ENCODE results near the gene TNRC6C.
"Not testable (repeated sequence)": the region's sequence is repeated elsewhere in the genome, so short reads cannot be mapped to it uniquely, and the experiment has no call there.

TNRC6C gene

GRCh38 chr17:77925831-77926543 lies 32.5 kb upstream of the TNRC6C start:
- peaks cover 33% of the 10 kb centered on the region for H3K4me1 ChIP-seq (ENCODE audit: insufficient read depth, low read length)
- H3K9ac ChIP-seq (ENCODE audit: low read depth, low read length) = no peak overlapping the region
- no peaks in the 10 kb centered on the region for H3K36me3 ChIP-seq (ENCODE audit: insufficient read depth, low read length)
- H3K9me3 ChIP-seq (ENCODE audit: control insufficient read depth, insufficient read depth, low read length) = peaks cover 2% of the 10 kb centered on the region; the same call in 1 of the 2 replicates

- Histone ChIP-seq H3K9me3 (ENCODE audit: control insufficient read depth, insufficient read depth, low read length) (no peaks in the 10 kb centered on the region), H3K4me1 (ENCODE audit: insufficient read depth, low read length) (peaks cover 41% of the 10 kb centered on the region), H3K9ac (ENCODE audit: low read depth, low read length) (no peak overlapping the region), H3K36me3 (ENCODE audit: insufficient read depth, low read length) (no peaks in the 10 kb centered on the region)
Measured at GRCh38 chr17:77926981-77927380, 31.5 kb upstream of the TNRC6C start.

- Histone ChIP-seq H3K9ac (ENCODE audit: low read depth, low read length) (no peak overlapping the region), H3K4me1 (ENCODE audit: insufficient read depth, low read length) (peaks cover 36% of the 10 kb centered on the region), H3K9me3 (ENCODE audit: control insufficient read depth, insufficient read depth, low read length) (no peaks in the 10 kb centered on the region), H3K36me3 (ENCODE audit: insufficient read depth, low read length) (no peaks in the 10 kb centered on the region)
Measured at GRCh38 chr17:77927777-77928518, 30.6 kb upstream of the TNRC6C start.

GRCh38 chr17:77928519-77929179 lies 29.9 kb upstream of the TNRC6C start:
- H3K9ac ChIP-seq (ENCODE audit: low read depth, low read length) = no peak overlapping the region
- H3K4me1 ChIP-seq (ENCODE audit: insufficient read depth, low read length) = peaks cover 29% of the 10 kb centered on the region
- H3K9me3 ChIP-seq (ENCODE audit: control insufficient read depth, insufficient read depth, low read length) = no peaks in the 10 kb centered on the region
- no peaks in the 10 kb centered on the region for H3K36me3 ChIP-seq (ENCODE audit: insufficient read depth, low read length)

GRCh38 chr17:77929180-77929564 lies 29.3 kb upstream of the TNRC6C start:
- Histone ChIP-seq H3K9me3 (ENCODE audit: control insufficient read depth, insufficient read depth, low read length) (no peaks in the 10 kb centered on the region), H3K36me3 (ENCODE audit: insufficient read depth, low read length) (no peaks in the 10 kb centered on the region), H3K4me1 (ENCODE audit: insufficient read depth, low read length) (peaks cover 24% of the 10 kb centered on the region), H3K9ac (ENCODE audit: low read depth, low read length) (no peak overlapping the region)

GRCh38 chr17:77929871-77930436 lies 28.5 kb upstream of the TNRC6C start:
- Histone ChIP-seq H3K9me3 (ENCODE audit: control insufficient read depth, insufficient read depth, low read length) (no peaks in the 10 kb centered on the region), H3K4me1 (ENCODE audit: insufficient read depth, low read length) (peaks cover 24% of the 10 kb centered on the region), H3K36me3 (ENCODE audit: insufficient read depth, low read length) (no peaks in the 10 kb centered on the region), H3K9ac (ENCODE audit: low read depth, low read length) (no peak overlapping the region)

GRCh38 chr17:77930780-77931768 lies 27.4 kb upstream of the TNRC6C start:
- no peaks in the 10 kb centered on the region for H3K9me3 ChIP-seq (ENCODE audit: control insufficient read depth, insufficient read depth, low read length)
- H3K4me1 ChIP-seq (ENCODE audit: insufficient read depth, low read length) = peaks cover 28% of the 10 kb centered on the region
- no peaks in the 10 kb centered on the region for H3K36me3 ChIP-seq (ENCODE audit: insufficient read depth, low read length)
- peak overlapping the region; percentile 15; the same call in 1 of the 2 replicates for H3K9ac ChIP-seq (ENCODE audit: low read depth, low read length)

GRCh38 chr17:77933777-77934398 lies 24.6 kb upstream of the TNRC6C start:
- Histone ChIP-seq H3K9ac (ENCODE audit: low read depth, low read length) (no peak overlapping the region), H3K4me1 (ENCODE audit: insufficient read depth, low read length) (peaks cover 34% of the 10 kb centered on the region), H3K36me3 (ENCODE audit: insufficient read depth, low read length) (no peaks in the 10 kb centered on the region)

GRCh38 chr17:77935121-77935571 lies 23.4 kb upstream of the TNRC6C start:
- Histone ChIP-seq H3K36me3 (ENCODE audit: insufficient read depth, low read length) (no peaks in the 10 kb centered on the region), H3K9ac (ENCODE audit: low read depth, low read length) (peak overlapping the region; percentile 35; the same call in 1 of the 2 replicates), H3K9me3 (ENCODE audit: control insufficient read depth, insufficient read depth, low read length) (no peaks in the 10 kb centered on the region), H3K4me1 (ENCODE audit: insufficient read depth, low read length) (peaks cover 31% of the 10 kb centered on the region)

More at GRCh38 chr17:77933777-77934398, 24.6 kb upstream of the TNRC6C start:
- no peaks in the 10 kb centered on the region for H3K9me3 ChIP-seq (ENCODE audit: control insufficient read depth, insufficient read depth, low read length)

- not testable (repeated sequence) for H3K9me3 ChIP-seq (ENCODE audit: control insufficient read depth, insufficient read depth, low read length); H3K36me3 ChIP-seq (ENCODE audit: insufficient read depth, low read length); H3K9ac ChIP-seq (ENCODE audit: low read depth, low read length)
- H3K4me1 ChIP-seq (ENCODE audit: insufficient read depth, low read length) = peaks cover 31% of the 10 kb centered on the region
Measured at GRCh38 chr17:77935744-77936143, 22.8 kb upstream of the TNRC6C start.

GRCh38 chr17:77936881-77937280 lies 21.6 kb upstream of the TNRC6C start:
- H3K36me3 ChIP-seq (ENCODE audit: insufficient read depth, low read length) = no peaks in the 10 kb centered on the region
- H3K9me3 ChIP-seq (ENCODE audit: control insufficient read depth, insufficient read depth, low read length) = no peaks in the 10 kb centered on the region
- H3K9ac ChIP-seq (ENCODE audit: low read depth, low read length) = no peak overlapping the region
- peaks cover 21% of the 10 kb centered on the region for H3K4me1 ChIP-seq (ENCODE audit: insufficient read depth, low read length)

GRCh38 chr17:77941004-77941403 lies 17.5 kb upstream of the TNRC6C start:
- no peaks in the 10 kb centered on the region for H3K9me3 ChIP-seq (ENCODE audit: control insufficient read depth, insufficient read depth, low read length)
- H3K4me1 ChIP-seq (ENCODE audit: insufficient read depth, low read length) = peaks cover 14% of the 10 kb centered on the region
- no peak overlapping the region for H3K9ac ChIP-seq (ENCODE audit: low read depth, low read length)
- no peaks in the 10 kb centered on the region for H3K36me3 ChIP-seq (ENCODE audit: insufficient read depth, low read length)

All from ES-I3 (cell line).